Measurements from ENCODE around the gene TAOK2. TPM values are rescaled to one million over a fixed set of nuclear protein-coding genes. Genes with fewer than 3 reads are reported as not detected.
A peak's percentile ranks its signal among the peaks of the same experiment; 100 is the strongest.

The TAOK2 gene
- total RNA-seq, 1 donor from 2014 or later, result 75.4 TPM

GRCh38 chr16:30025574-30025973 is 51.9 kb downstream of the TAOK2 start:
- DNase-seq, result no peak
- intact Hi-C loops (cut with DNase I), result no loop called here
- Histone ChIP-seq H3K9me3 (no peaks in the 10 kb centered on the region), H3K27me3 (peaks cover 38% of the 10 kb centered on the region), H3K27ac (no peak overlapping the region), H3K4me1 (no peaks in the 10 kb centered on the region), H3K4me3 (no peak overlapping the region), H3K36me3 (no peaks in the 10 kb centered on the region)
- no peak for ATAC-seq
- TF ChIP-seq CTCF (IDR thresholded peaks at IDR 0.05), result no peak

GRCh38 chr16:30026449-30026848 is 52.8 kb downstream of the TAOK2 start:
- Histone ChIP-seq H3K9me3 (no peaks in the 10 kb centered on the region), H3K27ac (no peak overlapping the region), H3K27me3 (peaks cover 47% of the 10 kb centered on the region), H3K36me3 (no peaks in the 10 kb centered on the region), H3K4me1 (peaks cover 5% of the 10 kb centered on the region), H3K4me3 (no peak overlapping the region)
- no peak for TF ChIP-seq CTCF (IDR thresholded peaks at IDR 0.05)
- ATAC-seq (no peak), DNase-seq (no peak)
- intact Hi-C loops (cut with DNase I), result no loop called here

GRCh38 chr16:30027588-30028437 is 54.1 kb downstream of the TAOK2 start:
- peaks cover 59% of the 10 kb centered on the region for H3K27me3 ChIP-seq
- no peak overlapping the region for H3K27ac ChIP-seq
- no peak for TF ChIP-seq CTCF (IDR thresholded peaks at IDR 0.05)
- DNase-seq, result no peak
- H3K4me1 ChIP-seq, result peaks cover 5% of the 10 kb centered on the region
- intact Hi-C loops (cut with DNase I), result no loop called here
- no peaks in the 10 kb centered on the region for H3K9me3 ChIP-seq
- ATAC-seq, result no peak
- no peak overlapping the region for H3K4me3 ChIP-seq
- no peaks in the 10 kb centered on the region for H3K36me3 ChIP-seq

- H3K4me1 ChIP-seq, result peaks cover 5% of the 10 kb centered on the region
- no peaks in the 10 kb centered on the region for H3K36me3 ChIP-seq
- intact Hi-C loops (cut with DNase I), result no loop called here
- DNase-seq (no peak), ATAC-seq (peak; percentile 28)
- no peaks in the 10 kb centered on the region for H3K9me3 ChIP-seq
- no peak overlapping the region for H3K27ac ChIP-seq
- no peak for TF ChIP-seq CTCF (IDR thresholded peaks at IDR 0.05)
- H3K4me3 ChIP-seq, result no peak overlapping the region
- peaks cover 67% of the 10 kb centered on the region for H3K27me3 ChIP-seq
Measured at GRCh38 chr16:30028438-30029076, 54.9 kb downstream of the TAOK2 start.

GRCh38 chr16:30030011-30030685 is 56.5 kb downstream of the TAOK2 start:
- H3K4me1 ChIP-seq, result peaks cover 5% of the 10 kb centered on the region
- intact Hi-C loops (cut with DNase I), result no loop called here
- peaks cover 68% of the 10 kb centered on the region for H3K27me3 ChIP-seq
- DNase-seq, result no peak
- ATAC-seq, result no peak
- TF ChIP-seq CTCF (IDR thresholded peaks at IDR 0.05), result no peak
- H3K36me3 ChIP-seq, result no peaks in the 10 kb centered on the region
- H3K4me3 ChIP-seq, result no peak overlapping the region
- no peaks in the 10 kb centered on the region for H3K9me3 ChIP-seq
- no peak overlapping the region for H3K27ac ChIP-seq
